HG03039 (cell line): ENCODE measurements around the gene PIK3C2B.

Experiments used
- ATAC-seq: cut with Tn5 transposase; IDR thresholded peaks from one replicate; pipeline ENCODE4 v1.9.1; 2021; ENCODE audit warnings: mild to moderate bottlenecking, moderate library complexity; ENCODE audit not compliant: unreplicated experiment

PIK3C2B gene

DNA sequence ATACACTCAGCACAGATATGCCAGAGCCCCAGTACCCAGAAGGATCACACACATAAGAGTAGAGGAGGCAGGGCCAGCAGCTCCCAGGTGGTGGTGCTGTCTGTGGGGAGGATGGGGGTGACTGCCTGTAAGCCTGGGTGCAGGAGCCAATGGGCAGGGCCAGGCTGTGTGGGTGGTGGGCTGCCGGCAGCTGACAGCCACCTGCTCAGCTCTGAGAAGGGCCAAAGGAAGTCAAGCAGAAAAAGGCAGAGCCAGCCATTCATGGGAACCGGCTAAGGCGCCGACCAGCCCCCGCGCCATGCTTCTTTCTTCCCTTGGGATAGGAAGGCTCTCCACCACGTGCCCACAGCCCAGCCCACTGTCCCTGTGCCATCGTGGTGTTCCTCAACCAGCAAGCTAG, 14.1 kb downstream of the PIK3C2B start:
- ATAC-seq: no peak

DNA sequence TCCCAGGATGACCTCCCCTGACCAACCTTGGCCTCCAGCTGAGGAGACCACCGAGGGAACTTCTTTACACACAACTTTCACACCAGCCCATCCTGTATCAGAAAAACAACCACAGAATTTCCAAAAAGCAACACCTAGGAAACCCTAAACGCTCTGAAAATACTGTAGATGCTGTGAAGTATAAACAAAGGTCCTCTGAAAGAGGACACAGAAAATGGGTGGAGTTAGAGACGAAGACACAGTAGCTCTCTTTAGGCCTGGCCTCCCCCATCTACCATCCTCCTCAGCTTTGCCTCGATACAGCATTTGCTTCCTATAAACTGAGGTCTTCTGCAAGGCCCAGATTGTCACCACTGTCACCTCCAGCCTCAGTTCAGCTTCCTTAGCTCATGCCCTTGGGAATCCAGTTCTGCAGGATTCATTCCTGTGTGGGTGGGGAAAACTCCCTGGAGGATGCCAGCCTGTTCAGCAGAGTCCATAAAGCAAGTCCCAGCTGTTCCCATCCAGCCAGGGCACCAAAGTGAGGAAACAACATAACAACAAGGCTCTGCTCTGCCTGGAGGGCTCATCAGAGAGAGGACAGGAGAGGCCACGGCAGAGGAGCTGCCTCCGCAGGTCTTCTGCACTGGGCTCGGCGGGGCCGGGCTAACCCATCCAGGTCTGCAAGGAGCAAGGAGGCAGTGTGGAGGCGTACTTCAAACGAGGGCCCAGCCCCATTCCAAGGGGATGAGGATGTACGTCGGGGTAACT, 15.0 kb downstream of the PIK3C2B start:
- ATAC-seq: no peak

DNA sequence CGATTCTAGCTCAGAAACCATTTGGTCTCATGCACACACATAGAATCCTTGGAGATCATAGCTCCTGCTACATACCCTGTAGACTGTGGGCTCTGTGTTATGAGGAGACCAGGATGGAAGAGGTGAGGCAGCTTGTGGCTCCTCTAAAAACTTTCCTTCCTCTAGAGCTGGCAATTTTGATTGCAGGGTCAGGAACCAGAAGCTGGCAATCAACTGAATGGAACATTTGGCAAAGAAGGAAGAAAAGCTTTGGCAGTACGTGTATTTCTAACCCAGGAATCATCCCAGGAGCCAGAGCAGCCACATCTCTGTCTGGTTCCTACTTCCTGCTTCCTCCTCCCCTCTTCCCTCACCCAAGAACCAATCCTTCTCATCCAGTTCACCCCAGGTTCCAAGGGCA, 15.7 kb downstream of the PIK3C2B start:
- ATAC-seq: no peak

DNA sequence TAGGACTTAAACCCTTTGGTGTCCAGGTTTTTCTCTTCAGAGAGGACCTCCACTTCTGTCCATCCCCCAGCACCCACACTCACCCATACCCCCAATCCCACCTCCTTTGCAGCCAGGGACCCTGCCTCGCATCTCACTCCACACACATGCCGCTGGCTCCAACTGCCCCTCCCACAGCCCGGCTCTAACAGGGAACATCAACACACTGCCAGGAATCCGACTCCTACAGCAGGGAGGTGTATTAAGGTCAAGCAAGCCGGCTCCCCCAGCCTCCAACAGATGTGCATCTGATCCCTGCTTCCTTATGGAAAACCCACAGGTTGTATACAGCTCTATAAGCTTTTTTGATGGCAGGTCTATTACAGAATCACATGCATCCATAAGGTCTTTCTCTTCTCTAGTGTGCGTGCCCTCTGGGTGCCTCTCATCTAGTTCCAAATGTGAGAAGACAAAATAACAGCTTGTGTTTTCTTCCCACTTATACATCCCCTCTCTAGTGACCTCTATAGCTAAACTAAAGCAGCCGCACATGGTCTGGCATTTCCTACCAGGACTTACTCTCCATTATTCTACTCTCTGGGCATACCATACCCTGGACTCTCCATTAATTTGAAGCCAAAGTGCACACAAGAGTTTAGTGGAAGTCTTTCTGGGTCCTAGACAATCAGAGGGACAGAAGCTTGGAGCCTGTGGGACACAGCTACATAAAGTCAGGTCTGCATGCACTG, 16.3 kb downstream of the PIK3C2B start:
- ATAC-seq: no peak

DNA sequence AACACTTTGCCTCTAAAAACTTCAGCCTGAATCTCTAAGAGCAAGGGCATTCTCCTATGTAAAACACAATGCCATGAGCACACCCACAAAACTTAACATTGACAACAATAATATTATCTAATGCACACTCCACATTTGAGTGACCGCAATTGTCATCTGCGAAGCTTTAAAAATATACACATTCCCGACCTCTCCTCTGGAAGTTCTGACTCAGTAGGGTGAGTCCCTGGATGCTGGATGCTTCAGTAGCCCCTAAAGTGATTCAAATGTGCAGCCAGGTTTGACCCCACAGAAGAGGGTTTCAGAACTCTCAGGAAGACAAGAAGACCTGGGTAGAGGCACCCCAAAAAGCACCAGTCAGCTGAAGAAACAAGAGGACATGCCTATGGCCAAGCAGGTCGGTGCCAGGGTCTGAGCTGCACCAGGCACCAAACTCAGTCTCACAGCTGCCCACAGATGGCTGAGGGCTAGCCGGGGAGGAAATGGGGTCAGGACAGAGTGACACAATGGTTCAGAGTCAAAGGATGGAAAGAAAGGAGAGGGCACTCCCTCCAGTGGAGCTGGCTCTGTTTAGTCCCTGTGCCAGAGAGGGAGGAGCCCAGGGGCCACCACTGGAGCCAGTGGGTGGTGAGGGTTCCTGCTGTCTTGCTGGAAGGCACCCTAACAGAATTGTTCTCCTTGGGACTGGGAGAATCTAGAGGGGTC, 17.4 kb downstream of the PIK3C2B start:
- no peak for ATAC-seq

DNA sequence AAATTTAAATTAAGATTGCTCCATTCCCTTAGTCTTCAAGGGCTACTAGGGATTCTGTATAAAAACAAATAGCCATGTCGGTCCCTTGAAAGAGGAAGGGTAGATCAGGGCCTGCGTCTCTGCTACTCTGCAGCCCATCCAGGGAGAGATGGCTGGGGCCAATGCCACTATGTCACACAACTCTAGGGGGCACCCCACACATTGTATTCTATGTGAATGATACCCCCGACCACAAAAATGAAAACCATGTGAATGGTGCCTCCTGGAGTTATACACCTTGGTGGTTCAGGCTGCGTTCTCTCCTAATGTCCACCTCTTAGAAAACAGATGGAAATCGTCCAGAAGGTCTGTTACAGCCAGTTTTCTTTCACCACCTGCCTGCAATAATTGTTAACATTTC, 18.0 kb downstream of the PIK3C2B start:
- no peak for ATAC-seq

DNA sequence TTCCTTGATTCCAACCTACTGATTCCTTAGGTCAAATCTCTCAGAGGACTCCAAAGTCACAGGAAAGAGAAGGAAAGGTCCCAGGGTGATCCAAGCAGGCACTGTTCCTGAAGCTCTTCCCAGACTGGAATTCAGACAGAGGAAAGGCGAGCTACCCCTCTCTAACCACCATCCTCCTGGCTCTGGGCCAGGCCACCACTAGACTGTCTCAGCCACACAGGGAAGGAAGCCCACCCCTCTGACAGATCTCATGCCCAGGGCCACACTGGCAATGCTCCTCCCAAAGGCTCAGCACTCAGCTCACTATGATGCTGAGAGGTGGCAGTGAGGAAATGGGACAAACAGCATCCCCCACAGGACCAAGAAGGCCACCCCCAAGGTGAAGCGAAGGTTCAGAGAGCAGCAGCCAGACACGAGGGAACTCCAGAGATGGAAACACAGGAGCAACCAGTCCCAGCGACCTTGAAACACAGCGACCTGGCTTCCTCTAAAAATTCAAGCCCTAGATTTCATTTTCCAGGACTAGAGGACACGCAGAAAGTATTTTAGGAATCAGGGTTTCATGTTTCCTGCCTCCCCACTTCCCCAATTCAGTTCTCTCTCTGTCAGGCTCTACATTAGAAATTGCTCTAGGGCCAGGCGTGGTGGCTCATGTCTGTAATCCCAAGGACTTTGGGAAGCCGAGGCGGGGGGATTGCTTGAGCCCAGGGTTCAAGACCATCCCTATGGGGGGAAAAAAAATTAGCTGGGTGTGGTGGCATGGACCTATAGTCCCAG, 18.8 kb downstream of the PIK3C2B start:
- ATAC-seq: no peak

DNA sequence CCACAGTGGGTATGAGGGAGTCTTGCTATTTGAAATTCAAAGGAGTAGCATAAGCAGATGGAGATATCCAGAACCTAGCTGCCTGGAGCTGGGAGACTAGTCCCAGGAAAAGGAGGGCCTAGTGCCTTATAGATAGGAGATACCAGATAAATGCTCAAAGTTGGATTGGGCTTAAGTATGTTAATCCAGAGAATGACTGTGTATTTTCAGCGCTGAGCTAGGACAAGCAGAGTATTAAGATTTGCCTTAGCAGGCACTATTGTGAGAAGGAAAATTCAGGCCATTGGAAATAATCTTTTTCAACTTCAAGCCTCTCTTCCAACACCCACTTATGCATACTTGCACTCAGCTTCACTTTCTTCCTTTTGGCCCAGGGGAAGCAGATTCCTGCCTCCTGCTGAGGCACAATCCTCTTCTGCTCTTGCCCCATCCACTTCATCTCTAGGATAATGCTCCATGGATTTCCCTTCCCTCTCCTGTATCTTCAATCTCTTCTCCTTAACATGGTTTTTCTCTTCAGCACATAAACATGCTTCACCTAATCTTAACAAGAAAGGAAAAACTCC, 21.1 kb downstream of the PIK3C2B start:
- ATAC-seq: no peak

DNA sequence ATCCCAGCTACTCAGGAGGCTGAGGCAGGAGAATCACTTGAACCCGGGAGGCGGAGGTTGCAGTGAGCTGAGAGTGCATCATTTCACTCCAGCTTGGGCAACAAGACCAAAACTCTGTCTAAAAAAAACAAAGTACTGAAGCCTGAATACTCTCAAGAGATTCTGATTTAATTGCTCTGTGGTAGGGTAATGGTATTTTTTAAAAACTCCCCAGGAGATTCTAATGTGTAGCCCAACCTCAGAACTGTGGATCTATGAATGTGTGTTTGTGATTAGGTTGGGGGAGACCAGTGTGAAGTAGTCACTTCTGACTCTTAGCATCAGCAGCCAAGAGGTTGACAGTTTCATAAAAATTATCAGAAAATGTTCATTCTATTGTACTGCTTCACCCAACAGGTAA, 21.9 kb downstream of the PIK3C2B start:
- no peak for ATAC-seq

DNA sequence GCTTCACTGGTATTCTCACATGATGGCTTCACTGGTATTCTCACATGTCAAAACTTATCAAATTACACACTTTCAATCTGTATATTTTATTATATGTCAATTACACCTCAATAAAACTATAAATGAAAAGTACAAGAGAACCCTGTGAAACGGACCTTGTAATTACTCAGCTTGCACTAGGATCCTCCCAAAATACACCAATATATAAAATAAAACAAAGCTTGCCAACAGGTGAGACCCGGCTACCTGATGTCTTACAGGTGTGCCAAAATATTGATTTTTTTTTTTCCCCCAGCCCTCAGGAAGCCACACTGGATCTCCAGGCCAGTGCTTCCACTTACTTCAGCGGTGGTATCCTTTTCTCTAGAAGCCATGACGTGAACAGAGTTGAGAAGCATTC, 22.9 kb downstream of the PIK3C2B start:
- ATAC-seq: no peak

DNA sequence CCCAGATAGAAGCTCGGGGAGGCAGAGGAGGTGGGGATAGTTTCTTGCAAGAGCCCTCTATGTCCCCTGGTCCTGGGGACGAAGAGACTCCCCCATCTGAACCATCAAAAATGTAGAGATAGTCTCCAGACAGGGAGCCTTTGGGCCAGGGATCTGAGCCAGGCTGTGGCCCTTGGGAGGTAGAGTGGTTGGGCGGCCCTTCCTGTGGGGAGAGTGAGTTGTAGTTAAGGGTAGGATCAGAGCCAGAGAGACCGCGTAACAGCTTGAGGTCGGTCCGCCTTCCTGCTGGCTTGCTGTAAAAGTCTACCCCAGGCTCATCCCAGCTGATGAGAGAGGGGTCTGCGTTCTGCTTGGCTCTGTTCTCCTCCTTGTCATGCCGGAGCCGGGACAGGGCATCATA, 25.3 kb downstream of the PIK3C2B start:
- no peak for ATAC-seq

DNA sequence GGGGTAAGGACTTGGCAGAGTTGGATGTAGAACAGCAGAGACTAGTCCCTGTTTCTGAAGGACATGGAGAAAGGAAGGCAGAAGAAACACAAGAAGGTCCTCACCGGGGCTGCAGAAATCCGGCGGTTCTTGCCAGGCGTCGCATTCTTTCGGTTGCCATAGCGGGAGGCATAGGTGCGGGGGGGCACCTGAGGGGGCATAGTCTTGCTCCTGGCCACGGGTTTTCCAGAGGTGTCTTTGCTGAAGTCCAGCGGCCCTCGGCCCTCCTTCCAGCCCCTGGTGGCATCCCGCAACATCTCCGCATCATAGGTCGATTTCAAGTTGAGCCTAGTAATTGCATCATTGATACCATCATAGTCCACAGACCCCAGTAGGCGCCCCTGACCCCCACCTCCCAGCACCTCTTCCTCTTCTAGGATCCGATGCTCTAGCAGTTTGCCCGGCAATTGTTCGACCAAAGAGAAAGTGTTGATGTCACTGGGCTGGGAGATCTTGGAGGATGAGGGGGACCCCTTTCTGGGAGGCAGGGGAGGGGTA, 25.8 kb downstream of the PIK3C2B start:
- ATAC-seq: no peak

DNA sequence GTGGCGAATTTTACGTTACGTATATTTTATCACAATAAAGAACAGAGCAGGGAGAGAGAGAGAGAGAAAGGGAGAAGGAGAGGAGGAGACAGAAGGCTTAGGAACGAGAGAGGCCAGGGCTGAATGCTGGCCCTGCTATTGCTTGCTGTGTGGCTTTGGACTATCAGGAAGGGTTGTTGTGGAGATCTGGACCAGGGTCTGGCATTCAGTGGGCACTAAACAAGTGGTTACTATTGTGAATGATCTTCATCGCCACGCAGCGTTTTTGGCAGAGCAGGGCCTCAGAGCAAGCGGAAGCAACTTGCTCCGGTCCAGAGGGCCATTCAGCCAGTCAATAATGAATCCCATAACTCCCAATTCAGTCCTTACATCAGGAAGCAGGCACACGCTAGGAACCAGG, 26.4 kb downstream of the PIK3C2B start:
- no peak for ATAC-seq

DNA sequence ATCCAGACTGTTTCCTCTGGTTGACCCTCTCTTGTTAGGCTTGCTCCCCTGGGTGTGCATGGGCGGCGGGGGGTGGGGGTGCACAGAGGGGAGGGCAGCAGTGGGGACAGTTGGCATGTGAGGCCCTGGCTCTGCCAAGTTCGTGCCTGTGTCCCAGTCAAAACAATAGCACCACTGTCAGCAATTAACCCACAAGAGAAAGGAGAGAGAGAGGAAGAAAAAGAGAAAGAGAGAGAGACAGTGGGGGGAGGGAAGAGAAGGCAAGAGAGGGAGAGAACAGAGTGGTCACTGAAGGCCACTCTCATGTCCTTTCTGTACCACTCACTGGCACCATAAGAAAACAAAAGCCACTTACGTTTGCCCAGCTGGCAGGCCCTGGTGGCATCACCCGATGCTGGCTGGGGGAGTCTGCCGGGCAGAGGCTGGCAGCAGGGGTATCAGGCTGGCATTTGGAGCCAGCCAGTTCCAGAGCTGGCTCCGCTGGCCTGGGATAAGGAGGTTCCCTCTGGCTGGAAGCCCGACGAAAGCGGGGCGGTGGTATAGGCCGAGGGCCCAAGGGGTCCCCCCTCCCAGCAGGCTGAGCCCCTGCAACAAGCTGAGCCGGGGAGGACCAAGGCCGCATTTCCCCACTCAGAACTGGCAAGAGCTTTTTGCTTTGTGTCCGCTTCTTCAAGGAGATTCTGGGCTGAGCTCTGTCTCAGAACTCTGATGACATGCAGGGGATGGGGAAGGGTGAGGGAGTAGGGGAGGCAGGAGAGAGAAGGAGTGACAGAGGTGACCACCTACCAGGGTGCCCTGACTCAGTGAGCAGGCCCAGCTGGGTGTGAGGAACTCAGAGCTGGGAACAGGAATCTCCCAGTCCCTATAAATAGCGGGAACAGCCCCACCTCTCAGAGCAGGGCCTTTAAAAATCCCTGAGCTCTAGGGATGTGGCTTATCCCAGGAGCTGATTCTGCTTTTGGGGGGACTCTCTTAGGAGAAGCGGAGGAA, 27.9 kb downstream of the PIK3C2B start:
- ATAC-seq: no peak

DNA sequence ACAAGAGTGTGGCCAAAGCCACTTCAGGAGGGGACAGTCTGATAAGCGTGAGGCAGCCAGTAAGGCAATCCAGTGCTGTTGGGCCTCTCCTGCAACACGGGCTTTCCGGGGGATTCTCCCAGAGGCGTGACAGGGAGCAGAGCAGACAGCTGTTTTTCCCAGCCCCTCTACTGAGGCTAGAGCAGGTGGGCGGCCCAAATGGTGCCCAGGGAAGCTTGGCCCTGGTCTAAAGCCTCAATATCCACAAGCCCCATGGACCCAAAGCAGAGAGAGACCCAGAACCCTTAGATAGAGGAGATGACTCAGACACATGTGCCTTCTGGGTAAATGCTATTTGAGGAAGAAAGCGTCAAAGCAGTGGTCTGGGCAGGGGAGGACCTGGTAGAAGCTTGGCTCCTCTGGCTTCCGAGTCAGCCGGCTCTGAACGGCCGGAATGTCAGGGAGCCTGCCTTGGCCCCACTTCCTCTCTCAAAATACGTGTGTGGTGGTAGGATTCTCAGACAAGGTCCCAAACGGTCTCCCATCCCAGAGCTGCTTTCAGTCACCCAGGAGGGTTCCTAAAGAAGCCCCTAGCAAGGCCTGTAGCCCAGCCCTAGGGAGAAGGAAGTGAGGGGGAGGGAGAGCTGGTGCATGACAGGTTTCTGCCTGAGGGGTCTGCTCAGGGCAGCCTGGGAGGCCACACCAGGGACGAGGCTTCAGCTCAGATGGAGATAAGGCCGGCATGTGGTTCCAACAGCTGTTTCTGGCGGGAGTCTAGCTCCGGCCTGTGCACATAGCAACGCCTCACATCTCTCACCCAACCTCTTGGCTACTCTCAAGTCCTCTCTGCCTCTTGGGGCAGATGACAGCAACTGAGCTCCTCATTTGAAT, 28.8 kb downstream of the PIK3C2B start:
- ATAC-seq: no peak

DNA sequence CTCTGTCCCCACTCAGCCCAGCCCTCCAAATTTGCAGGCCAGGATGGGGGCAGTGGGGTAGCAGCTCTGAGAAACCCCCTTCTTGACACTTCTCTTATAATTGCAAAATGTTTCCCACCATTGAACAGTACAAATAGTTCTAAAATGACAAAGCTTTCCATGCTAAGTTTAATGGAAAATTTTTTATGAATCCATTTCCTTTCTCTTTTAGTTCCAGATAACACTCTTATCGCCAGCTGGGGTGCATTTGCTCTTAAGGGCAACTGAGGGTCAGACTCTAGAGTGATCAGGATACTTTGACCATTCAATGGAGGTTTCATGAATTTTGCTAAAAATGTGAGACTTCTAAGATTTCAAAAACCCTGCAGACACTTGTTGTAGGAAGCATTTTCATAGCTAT, 29.9 kb downstream of the PIK3C2B start:
- no peak for ATAC-seq

DNA sequence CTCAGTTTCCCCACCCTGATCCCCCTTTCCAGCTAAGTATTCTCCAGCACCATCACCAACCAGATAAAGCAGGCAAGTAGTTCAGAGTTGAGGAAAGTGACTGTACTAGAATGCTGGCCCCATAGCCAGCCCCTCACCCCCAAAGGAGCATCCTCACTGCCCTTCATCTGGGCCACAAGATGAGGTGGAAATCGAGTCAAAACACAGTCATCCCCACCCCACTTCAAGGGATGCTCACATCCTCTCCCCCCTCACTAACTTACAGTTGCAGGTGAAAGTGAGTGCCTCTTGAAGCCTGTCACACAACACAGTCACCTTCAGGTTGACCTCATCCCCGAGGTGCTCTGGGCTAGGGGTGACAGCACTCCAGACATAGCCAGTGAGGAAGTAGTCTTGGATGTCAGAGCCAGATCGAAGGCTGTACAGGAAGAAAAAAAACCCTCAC, 30.4 kb downstream of the PIK3C2B start:
- ATAC-seq: no peak
